ENCODE data around the gene CHST11.
"Not testable (repeated sequence)": the region's sequence is repeated elsewhere in the genome, so short reads cannot be mapped to it uniquely, and the experiment has no call there.

The CHST11 gene

GRCh38 chr12:104532636-104533035, 75.9 kb downstream of the CHST11 start:
- no peak for FAIRE-seq

- no peak for FAIRE-seq
These were observed 76.4 kb downstream of the CHST11 start for GRCh38 chr12:104533134-104533533.

GRCh38 chr12:104534162-104534856, 77.6 kb downstream of the CHST11 start:
- no peak for FAIRE-seq

GRCh38 chr12:104534857-104535248, 78.1 kb downstream of the CHST11 start:
- FAIRE-seq, result no peak

DNA sequence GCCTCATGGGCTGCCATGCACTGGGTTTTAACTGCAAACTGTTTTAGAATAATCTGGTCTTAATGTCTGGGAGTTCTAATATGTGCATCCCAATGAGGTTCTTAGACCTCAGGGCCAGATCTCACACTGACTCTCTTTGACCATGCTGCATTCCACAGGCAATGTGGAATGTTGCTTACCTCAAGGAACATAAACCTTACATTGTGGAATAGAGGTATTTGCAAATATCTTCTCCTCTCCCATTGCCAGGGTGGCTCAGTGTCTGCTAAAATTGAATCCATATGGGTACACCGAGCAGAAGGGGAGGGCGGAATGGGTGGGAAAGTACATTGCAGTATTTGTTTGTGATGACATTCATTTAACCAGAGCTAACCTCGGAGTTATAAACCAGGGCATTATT, 78.6 kb downstream of the CHST11 start:
- FAIRE-seq, result no peak

GRCh38 chr12:104536841-104537240, 80.1 kb downstream of the CHST11 start:
- FAIRE-seq, result no peak

GRCh38 chr12:104538056-104538455, 81.3 kb downstream of the CHST11 start:
- FAIRE-seq, result no peak

GRCh38 chr12:104538891-104539462, 82.2 kb downstream of the CHST11 start:
- FAIRE-seq, result no peak

GRCh38 chr12:104544836-104545235, 88.1 kb downstream of the CHST11 start:
- FAIRE-seq, result no peak

GRCh38 chr12:104546575-104546974, 89.8 kb downstream of the CHST11 start:
- no peak for FAIRE-seq

DNA sequence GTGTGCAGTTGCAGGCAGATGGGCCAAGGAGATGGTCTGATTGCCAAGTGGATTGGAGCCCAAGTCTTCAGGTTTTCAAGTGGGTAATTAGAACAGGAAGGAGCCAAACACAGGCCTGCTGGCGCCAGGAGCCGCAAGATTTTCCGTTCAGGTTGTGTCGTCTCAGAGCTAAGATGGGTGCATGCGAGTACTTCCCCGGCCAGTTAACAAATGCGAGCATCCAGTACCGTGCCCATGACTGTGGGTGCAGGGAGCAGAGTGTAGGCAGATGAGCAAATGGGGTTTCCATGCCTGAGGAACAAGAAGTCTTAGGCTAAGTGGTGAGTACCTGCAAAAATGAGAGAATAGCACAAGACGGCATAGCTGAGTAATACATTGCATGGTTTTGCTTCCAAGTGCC, 90.5 kb downstream of the CHST11 start:
- no peak for FAIRE-seq

- FAIRE-seq, result no peak
These were observed 93.2 kb downstream of the CHST11 start for GRCh38 chr12:104549815-104550480.

- no peak for FAIRE-seq
These were observed 94.7 kb downstream of the CHST11 start for GRCh38 chr12:104551313-104551931.

DNA sequence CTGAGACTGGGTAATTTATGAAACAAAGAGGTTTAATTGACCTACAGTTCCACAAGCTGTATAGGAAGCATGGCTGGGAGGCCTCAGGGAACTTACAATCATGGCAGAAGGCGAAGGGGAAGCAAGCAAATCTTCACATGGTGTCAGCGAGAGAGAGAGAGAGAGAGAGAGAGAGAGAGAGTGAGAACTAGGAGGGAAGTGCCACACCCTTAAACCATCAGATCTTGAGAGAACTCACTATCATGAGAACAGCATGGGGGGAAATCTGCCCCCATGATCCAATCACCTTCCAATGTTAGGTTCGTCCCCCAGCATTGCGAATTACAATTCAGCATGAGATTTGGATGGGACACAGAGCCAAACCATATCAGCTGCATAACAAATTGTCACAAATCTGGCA, 96.7 kb downstream of the CHST11 start:
- no peak for FAIRE-seq

DNA sequence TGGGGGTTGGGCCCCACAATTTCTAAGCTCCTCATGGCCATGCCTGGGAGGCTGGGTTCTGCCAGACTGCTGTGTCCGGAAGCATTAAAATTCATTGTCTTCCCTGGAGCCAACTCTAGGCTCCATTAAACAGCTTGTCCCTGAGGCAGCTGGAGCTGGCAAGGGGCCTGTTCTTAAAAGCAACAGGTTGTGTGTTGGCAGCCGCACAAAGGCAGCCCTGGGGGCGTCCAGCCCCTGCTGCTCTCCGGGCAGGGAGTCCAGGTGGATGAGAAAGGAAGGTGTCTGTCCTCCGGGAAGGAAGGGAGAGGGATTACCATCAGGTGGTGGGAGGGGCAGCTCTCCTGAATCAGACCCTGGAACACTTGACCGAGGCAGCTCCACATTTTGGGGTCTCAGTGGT, 98.9 kb downstream of the CHST11 start:
- no peak for FAIRE-seq

DNA sequence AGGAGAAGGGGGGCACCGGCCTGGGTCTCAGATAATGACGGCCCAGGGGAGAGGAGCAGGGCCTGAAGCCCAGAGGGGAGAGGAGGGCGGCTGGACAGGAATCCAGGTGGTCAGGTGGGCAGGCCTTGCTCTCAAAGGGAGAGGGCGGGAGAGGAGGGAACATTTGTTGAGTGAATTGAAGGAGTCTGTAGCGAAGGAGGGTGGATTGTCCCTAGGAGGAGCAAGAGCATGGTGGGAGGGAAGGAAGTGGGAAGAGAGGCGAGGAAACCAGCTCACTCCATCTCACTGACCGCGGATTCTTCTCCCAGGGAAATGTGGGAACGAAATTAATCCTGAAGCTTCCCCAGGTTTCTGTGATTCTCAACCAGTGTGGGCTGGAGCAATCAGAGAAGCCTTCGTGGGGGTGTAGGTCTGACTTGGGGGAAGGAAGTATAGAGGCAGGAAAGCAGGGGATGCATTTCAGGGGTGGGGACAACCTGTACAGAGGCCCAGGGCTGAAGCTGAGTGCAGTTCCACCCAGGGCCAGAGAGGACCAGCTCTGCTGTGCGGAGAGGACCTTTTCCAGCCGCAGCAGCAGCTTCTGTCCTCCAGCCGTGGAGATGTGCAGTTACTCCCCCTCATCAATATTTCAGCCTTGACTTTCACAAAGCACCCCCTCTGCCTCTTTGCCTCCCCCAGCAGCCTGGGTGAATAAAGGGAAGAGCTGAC, 100.9 kb downstream of the CHST11 start:
- FAIRE-seq, result no peak

DNA sequence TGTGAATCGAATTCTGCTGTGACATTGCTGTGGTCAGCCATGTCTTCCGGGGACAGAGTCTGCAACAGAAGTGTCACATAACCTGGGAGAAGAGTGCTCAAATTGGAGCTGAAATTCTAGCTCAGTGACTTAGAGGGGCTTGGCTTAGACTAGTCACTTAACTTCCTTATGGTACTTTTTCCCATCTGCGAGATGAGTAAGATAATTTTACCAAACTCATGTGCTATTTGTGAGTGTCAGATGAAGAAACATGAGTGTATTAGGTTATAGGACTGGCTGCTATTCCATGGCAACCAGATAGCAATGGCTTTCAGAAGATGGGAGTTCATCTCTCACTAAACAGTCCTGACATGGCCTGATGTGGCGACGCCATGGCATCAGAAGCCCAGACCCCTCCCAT, 104.1 kb downstream of the CHST11 start:
- no peak for FAIRE-seq

DNA sequence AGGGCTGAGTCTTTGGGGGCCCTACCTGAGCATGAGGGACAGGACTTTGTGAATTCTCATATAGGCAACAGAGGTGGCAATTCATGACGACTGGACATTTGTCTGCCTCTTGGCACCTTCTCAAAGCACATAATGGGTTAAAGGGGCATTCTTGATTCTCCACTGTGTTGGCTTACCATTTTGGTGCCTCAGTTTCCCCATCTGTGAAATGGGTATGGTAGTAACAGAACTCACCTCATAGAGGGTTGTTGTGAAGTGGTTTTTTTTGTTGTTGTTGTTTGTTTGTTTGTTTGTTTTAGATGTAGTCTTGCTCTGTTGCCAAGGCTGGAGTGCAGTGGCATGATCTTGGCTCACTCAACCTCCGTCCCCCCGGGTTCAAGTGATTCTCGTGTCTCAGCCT, 106.0 kb downstream of the CHST11 start:
- FAIRE-seq, result no peak

GRCh38 chr12:104564662-104565061, 107.9 kb downstream of the CHST11 start:
- not testable (repeated sequence) for FAIRE-seq

DNA sequence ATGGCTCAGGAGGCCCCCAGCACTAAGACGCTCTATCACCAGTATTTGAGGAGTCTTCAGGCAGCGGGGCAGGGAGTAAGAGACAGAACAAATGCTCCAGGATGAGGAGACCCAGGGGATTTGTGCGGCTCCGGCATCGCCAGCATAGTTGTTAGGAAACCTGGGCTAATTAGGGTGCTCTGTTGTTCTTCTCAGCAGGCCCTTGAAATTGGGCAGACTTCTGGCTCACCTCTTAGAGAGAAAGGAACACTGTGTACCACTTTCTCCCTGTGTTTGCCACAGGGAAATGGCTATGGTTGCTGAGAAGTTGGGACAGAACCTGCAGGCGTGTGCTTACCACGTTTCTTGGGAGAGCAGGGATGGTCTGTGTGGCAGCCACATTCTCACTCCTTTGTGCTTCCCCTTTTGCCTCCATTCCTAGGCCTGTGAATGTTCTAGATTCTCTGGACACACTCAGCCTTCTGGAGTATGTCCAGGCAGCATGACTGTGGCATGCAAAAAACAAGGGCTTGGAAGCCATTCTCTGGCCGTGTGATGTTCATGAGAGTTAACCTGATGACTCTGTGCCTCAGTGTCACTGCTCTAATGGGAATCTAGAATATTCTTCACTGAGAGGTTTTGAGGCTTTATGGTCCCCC, 109.0 kb downstream of the CHST11 start:
- FAIRE-seq, result no peak

- no peak for FAIRE-seq
These were observed 109.7 kb downstream of the CHST11 start for GRCh38 chr12:104566244-104566993.
